OCI-LY7 (cell line): ENCODE data around the gene COL4A3.

ENCODE experiments used
- EZH2phosphoT487 ChIP-seq: fragments of 200-600 bp; sonication (generic); IDR thresholded peaks from 2 replicates; pipeline ENCODE4 v1.6.1; 2018; ENCODE audit warnings: low read depth, borderline replicate concordance, mild to moderate bottlenecking, mixed run types, antibody characterized with exemption, low read length, moderate library complexity, mixed read lengths
- TF ChIP-seq, protein P1 (sequence below): fragments of 200-600 bp; sonication (generic); conservative IDR thresholded peaks from 2 replicates; pipeline ENCODE4 v1.5.1; 2014; ENCODE audit warnings: mild to moderate bottlenecking, antibody characterized with exemption, low read length, moderate library complexity, mixed read lengths

DNA sequence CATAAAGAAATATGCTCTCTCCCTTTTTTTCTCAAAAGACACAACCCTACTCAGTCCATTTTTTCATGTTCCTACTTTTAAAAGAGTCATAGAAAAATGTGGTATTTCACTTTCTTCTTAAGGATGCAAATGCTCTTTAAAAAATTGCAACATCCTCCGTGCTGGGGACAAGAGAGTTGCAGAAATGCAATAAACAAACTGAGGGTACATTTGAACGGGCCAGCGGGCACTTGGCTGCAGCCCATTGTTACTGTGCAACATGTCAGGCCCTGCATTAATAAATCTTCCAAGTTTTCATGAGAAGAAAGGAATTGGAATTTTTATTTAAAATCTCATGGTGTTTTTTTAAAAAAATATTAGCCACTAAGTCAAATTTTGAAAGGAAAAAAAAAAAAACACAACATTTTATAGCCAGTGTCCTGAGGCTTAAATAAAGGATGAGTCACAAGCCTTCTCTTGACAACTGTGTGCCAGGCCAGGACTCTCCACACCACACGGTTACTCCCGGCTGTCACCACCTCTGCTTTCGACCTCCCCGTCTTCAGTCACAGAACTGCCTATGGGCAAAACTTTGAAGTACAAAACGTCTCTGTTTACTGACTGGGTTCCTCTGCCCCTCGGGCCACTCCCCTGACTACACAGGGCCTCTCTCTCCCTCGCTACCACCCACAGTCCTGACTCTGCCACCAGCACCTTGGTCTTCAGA, 103.1 kb downstream of the COL4A3 start:
- TF ChIP-seq, protein P1, sequence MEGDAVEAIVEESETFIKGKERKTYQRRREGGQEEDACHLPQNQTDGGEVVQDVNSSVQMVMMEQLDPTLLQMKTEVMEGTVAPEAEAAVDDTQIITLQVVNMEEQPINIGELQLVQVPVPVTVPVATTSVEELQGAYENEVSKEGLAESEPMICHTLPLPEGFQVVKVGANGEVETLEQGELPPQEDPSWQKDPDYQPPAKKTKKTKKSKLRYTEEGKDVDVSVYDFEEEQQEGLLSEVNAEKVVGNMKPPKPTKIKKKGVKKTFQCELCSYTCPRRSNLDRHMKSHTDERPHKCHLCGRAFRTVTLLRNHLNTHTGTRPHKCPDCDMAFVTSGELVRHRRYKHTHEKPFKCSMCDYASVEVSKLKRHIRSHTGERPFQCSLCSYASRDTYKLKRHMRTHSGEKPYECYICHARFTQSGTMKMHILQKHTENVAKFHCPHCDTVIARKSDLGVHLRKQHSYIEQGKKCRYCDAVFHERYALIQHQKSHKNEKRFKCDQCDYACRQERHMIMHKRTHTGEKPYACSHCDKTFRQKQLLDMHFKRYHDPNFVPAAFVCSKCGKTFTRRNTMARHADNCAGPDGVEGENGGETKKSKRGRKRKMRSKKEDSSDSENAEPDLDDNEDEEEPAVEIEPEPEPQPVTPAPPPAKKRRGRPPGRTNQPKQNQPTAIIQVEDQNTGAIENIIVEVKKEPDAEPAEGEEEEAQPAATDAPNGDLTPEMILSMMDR = no peak
- TF ChIP-seq EZH2phosphoT487 = no peak
